Neural cell (in vitro differentiated cells): ENCODE measurements around the gene CPPED1. TPM values are rescaled to one million over a fixed set of nuclear protein-coding genes. Genes with fewer than 3 reads are reported as not detected.

Source experiments
- H2AFZ ChIP-seq: fragments of 200-600, 300-800 bp; sonication (generic), shearing (Covaris generic); 2 replicates; pipeline ENCODE4 v1.6.0; 2014; ENCODE audit warnings: low read depth, mild to moderate bottlenecking, antibody characterized with exemption, low read length, moderate library complexity
- H3F3A ChIP-seq: fragments of 200-600 bp; shearing (Covaris generic); 2 replicates; pipeline ENCODE4 v1.6.1; 2016; ENCODE audit warnings: mild to moderate bottlenecking, moderate library complexity, mixed read lengths, antibody characterized with exemption, low read length; ENCODE audit not compliant: insufficient read depth, poor library complexity, severe bottlenecking
- H3K27ac ChIP-seq: fragments of 200-600, 300-800 bp; sonication (generic), shearing (Covaris generic); 2 replicates; pipeline ENCODE4 v1.5.1; 2014; ENCODE audit warnings: mild to moderate bottlenecking, low read length, moderate library complexity
- H3K27me3 ChIP-seq: fragments of 300-800, 200-600 bp; sonication (generic), shearing (Covaris generic); 2 replicates; pipeline ENCODE4 v1.6.0; 2014; ENCODE audit warnings: mild to moderate bottlenecking, low read depth, low read length, moderate library complexity; ENCODE audit not compliant: insufficient read depth
- H3K36me3 ChIP-seq: fragments of 300-800, 200-600 bp; sonication (generic), shearing (Covaris generic); 2 replicates; pipeline ENCODE4 v1.5.1; 2014; ENCODE audit warnings: mild to moderate bottlenecking, antibody characterized with exemption, low read length, moderate library complexity; ENCODE audit not compliant: insufficient read depth
- H3K4me2 ChIP-seq: fragments of 300-800, 200-600 bp; sonication (generic), shearing (Covaris generic); 2 replicates; pipeline ENCODE4 v1.6.0; 2014; ENCODE audit warnings: mild to moderate bottlenecking, low read length
- H3K4me3 ChIP-seq: fragments of 300-800, 200-600 bp; sonication (generic), shearing (Covaris generic); 2 replicates; pipeline ENCODE4 v1.5.1; 2014; ENCODE audit warnings: mild to moderate bottlenecking, low read length, moderate library complexity
- H3K79me2 ChIP-seq: fragments of 200-600 bp; shearing (Covaris generic); replicated peaks from 2 replicates; pipeline ENCODE4 v1.6.0; 2014; ENCODE audit warnings: mild to moderate bottlenecking, low read length, moderate library complexity; ENCODE audit not compliant: insufficient read depth
- H3K9ac ChIP-seq: fragments of 300-800, 200-600 bp; sonication (generic), shearing (Covaris generic); 2 replicates; pipeline ENCODE4 v1.6.1; 2016; ENCODE audit warnings: mild to moderate bottlenecking, low read length, mixed read lengths
- H3K9me2 ChIP-seq: fragments of 200-600 bp; shearing (Covaris generic); 2 replicates; pipeline ENCODE4 v1.6.1; 2016; ENCODE audit warnings: mild to moderate bottlenecking, low read length, mixed read lengths; ENCODE audit not compliant: insufficient read depth
- H3K9me3 ChIP-seq: fragments of 200-600, 300-800 bp; sonication (generic), shearing (Covaris generic); 2 replicates; pipeline ENCODE4 v1.6.1; 2016; ENCODE audit warnings: mild to moderate bottlenecking, mixed run types, low read length, moderate library complexity, mixed read lengths
- H4K20me1 ChIP-seq: fragments of 200-600 bp; shearing (Covaris generic); 2 replicates; pipeline ENCODE4 v1.6.1; 2016; ENCODE audit warnings: mild to moderate bottlenecking, mixed run types; ENCODE audit not compliant: insufficient read depth
- CTCF ChIP-seq: fragments of 450-650 bp; IDR thresholded peaks from 2 replicates; pipeline ENCODE4 v1.5.1; 2014; ENCODE audit warnings: antibody characterized with exemption, mild to moderate bottlenecking, moderate library complexity; ENCODE audit not compliant: poor library complexity, severe bottlenecking
- EP300 ChIP-seq: fragments of 450-650 bp; conservative IDR thresholded peaks from 2 replicates; pipeline ENCODE4 v1.6.1; 2014; ENCODE audit warnings: antibody characterized with exemption, mild to moderate bottlenecking, moderate library complexity; ENCODE audit not compliant: poor library complexity, severe bottlenecking
- EZH2 ChIP-seq: fragments of 200-600, 300-800 bp; shearing (Covaris generic), sonication (generic); IDR thresholded peaks from 2 replicates; pipeline ENCODE4 v1.6.1; 2014; ENCODE audit warnings: antibody characterized with exemption, low read length, borderline replicate concordance, mild to moderate bottlenecking; ENCODE audit not compliant: insufficient read depth, poor library complexity, severe bottlenecking
- MXI1 ChIP-seq: fragments of 450-650 bp; conservative IDR thresholded peaks from 2 replicates; pipeline ENCODE4 v1.6.1; 2014; ENCODE audit warnings: antibody characterized with exemption, mild to moderate bottlenecking; ENCODE audit not compliant: poor library complexity, severe bottlenecking
- POLR2AphosphoS5 ChIP-seq: IDR thresholded peaks from 2 replicates; pipeline ENCODE4 v1.6.1; 2012
- RAD21 ChIP-seq: fragments of 450-650 bp; conservative IDR thresholded peaks from 2 replicates; pipeline ENCODE4 v1.6.1; 2014; ENCODE audit warnings: antibody characterized with exemption, mild to moderate bottlenecking, moderate library complexity
- REST ChIP-seq: IDR thresholded peaks from 2 replicates; pipeline ENCODE4 v1.6.1; 2012; ENCODE audit warnings: borderline replicate concordance
- SMC3 ChIP-seq: fragments of 450-650 bp; conservative IDR thresholded peaks from 2 replicates; pipeline ENCODE4 v1.6.1; 2014; ENCODE audit warnings: antibody characterized with exemption, mild to moderate bottlenecking, moderate library complexity; ENCODE audit not compliant: poor library complexity
- TAF1 ChIP-seq: IDR thresholded peaks from 2 replicates; pipeline ENCODE4 v1.6.1; 2012; ENCODE audit warnings: low read depth
- polyA plus RNA-seq: library from polyadenylated mRNA; depleted of rRNA; stranded (reverse); fragments of >200 nt; gene quantifications from 2 replicates; pipeline ENCODE4 v1.2.3, GENCODE V29; 2014

Gene CPPED1
- polyA plus RNA-seq, 1 donor from 2014 or later = 2.5 TPM

DNA sequence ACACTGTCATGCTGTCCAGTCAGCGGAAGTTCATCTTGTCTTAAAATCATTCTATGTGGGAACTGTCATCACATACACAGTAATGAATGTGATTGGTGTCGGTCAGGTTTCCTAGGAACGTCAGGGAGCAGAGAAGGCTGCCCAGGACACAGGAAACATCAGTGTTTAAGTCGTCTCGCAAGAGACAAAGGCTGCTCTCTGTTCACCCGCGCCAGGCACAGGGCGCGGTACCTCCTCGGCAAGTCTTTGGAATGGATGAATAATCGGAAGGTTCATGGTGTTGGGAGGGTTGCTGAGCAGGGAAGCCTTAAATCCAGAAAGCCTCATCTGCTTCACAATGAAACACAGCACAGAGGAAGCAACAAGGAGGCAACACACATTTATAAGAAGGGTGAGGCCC lies 148.2 kb downstream of the CPPED1 start:
- Histone ChIP-seq H3K27me3 (no peaks in the 10 kb centered on the region), H3K36me3 (no peaks in the 10 kb centered on the region), H4K20me1 (no peaks in the 10 kb centered on the region), H3K79me2 (no peaks in the 10 kb centered on the region), H3K27ac (no peak overlapping the region), H2AFZ (no peak overlapping the region), H3K9me3 (peaks cover 4% of the 10 kb centered on the region), H3K9me2 (no peaks in the 10 kb centered on the region), H3K4me2 (no peak overlapping the region), H3F3A (no peaks in the 10 kb centered on the region), H3K9ac (no peak overlapping the region), H3K4me3 (no peak overlapping the region)
- TF ChIP-seq CTCF (no peak), MXI1 (no peak), EZH2 (no peak), EP300 (no peak), RAD21 (no peak), REST (no peak), SMC3 (no peak), TAF1 (no peak), POLR2AphosphoS5 (no peak)

DNA sequence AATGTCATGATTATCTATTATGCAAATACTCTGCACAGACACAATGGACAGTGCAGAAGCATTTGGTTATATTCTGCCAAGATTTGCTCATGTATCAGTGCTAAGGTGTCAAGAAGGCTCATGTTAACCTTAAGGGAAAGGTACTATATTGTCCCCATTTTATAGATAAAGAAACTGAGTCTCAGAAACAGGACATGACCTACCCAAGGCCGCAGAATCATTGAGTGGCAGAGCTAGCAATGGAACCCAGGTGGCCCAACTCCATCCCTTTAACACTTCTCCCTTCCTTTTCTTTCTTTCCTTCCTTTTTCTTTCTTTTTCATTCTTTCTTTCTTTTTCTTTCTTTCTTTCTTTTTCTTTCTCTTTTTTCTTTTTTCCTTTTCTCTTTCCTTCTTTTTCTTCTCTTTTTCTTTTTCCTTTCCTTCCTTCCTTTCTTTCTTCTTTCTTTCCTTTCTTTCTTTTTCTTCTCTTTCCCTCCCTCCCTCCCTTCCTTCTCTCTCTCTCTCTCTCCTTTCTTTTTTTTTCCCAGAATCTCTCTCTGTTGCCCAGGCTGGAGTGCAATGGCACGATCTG lies 149.8 kb downstream of the CPPED1 start:
- Histone ChIP-seq H3K36me3 (no peaks in the 10 kb centered on the region), H3K9ac (no peak overlapping the region), H3F3A (no peaks in the 10 kb centered on the region), H3K27me3 (no peaks in the 10 kb centered on the region), H3K9me3 (peaks cover 4% of the 10 kb centered on the region), H3K9me2 (no peaks in the 10 kb centered on the region), H3K27ac (no peak overlapping the region), H3K79me2 (no peaks in the 10 kb centered on the region), H3K4me2 (no peak overlapping the region), H3K4me3 (no peak overlapping the region), H2AFZ (no peak overlapping the region), H4K20me1 (no peaks in the 10 kb centered on the region)
- no peak for TF ChIP-seq RAD21
- TF ChIP-seq POLR2AphosphoS5 = no peak
- no peak for TF ChIP-seq EZH2
- TF ChIP-seq CTCF = no peak
- TF ChIP-seq TAF1 = no peak
- no peak for TF ChIP-seq MXI1
- TF ChIP-seq REST = no peak
- TF ChIP-seq SMC3 = no peak
- no peak for TF ChIP-seq EP300
